Activated naive CD4-positive, alpha-beta T cell treated with Interleukin-2 at 50 U/mL for 16 hours (primary cell): ENCODE results near the gene ESPNL.
A peak's percentile ranks its signal among the peaks of the same experiment; 100 is the strongest.

Experiments used
- DNase-seq: peaks from one replicate; pipeline ENCODE4 v3.0.0-alpha.2; 2020

ESPNL gene

DNA sequence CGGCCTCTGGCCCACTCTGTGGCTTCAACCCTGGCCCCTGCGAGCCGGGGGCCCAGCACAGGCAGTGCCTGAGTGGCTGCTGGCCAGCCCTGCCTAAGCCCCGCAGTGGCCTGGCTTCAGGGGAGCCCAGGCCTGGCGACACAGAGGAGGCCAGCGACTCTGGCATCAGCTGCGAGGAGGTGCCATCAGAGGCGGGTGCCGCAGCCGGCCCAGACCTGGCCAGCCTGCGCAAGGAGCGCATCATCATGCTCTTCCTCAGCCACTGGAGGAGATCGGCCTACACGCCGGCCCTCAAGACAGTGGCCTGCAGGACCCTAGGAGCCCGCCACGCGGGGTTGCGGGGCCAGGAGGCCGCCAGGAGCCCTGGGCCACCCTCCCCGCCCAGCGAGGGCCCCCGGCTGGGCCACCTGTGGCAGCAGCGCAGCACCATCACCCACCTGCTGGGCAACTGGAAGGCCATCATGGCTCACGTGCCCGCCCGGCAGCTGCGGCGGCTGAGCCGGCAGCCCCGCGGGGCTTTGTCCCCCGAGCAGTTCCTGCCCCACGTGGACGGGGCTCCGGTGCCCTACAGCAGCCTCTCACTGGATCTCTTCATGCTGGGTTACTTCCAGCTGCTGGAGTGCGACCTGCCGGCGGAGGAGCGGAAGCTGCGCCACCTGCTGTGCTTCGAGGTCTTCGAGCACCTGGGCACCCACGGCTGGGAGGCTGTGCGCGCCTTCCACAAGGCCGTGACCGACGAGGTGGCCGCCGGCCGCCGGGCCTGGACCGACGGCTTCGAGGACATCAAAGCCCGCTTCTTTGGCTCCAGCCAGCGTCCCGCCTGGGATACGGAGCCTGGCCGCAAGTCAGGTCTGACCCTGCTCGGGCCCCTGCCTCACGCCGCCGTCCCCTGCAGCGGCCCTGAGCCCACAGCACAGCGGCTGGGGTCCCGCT is 30.8 kb downstream of the ESPNL start:
- no peak for DNase-seq

- no peak for DNase-seq
Observed at GRCh38 chr2:238131761-238132462, 31.8 kb downstream of the ESPNL start.

DNA sequence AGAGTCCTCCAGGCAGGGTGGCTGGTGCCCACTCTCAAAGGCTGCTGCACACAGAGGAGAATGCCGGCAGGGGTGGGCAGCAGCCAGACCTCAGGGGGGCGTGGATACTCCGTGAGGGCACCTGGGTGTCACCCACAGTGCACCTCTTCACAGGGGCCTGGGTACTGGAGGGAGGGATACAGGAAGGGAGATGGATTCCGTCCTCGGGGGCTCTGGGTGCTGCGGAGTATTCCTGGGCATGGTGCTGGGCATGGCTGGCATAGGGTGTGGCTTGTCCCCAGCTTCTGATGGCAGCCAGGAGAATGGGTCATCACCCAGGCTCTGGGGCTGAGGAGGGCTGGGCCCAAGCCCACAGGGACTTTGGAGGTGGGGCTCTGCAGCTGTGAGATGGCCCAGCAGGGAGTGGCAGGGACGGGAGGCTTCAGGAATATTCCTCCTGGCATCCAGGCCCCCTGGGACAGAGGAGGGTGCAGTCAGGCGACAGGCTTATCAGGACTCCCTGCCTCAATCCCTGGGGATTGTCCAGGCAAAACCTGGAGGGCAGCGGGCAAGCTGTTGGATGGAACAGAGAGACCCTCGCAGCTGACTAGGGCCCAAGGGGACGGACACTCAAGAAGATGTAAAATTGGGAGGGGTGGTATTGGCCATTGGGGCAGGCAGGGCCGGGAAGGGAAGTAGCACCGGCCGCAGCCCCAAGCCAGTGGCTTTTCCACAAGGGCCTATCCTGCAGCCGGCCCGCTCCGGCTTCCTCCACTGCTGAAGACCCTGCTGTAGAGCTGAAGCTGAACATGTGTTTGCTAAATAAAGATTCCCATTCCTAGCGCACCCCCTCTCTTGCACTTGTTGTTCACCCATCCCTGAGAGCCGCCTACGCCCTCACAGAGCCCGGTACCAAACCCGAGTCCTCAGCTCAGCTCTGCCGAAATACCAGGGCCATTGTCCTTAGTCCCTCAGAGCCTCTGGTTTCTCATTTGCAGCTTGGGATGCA is 32.6 kb downstream of the ESPNL start:
- DNase-seq: no peak

- no peak for DNase-seq
Observed at GRCh38 chr2:238133499-238134392, 33.6 kb downstream of the ESPNL start.

DNA sequence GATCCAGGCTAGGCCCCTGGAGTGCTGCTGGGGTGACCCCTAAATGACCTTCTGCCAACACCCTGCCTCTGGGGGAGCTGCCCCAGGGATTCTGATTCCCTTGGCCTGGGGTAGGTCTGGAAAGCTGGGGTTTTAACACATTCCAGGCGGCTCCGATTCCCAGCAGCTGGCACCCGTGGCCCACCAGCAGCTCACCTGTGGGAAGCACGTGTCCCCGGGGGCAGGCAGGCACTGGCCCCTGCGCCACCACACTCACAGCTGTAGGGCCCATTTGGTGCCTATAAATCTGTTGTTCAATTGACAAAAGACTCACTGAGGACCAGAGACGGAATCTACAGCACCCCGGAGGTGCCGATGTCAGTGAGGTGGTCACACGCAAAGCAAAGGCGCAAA is 34.2 kb downstream of the ESPNL start:
- no peak for DNase-seq

- no peak for DNase-seq
Observed at GRCh38 chr2:238135601-238136150, 35.5 kb downstream of the ESPNL start.

- DNase-seq: no peak
Observed at GRCh38 chr2:238136820-238137537, 36.8 kb downstream of the ESPNL start.

GRCh38 chr2:238137885-238138284 is 37.7 kb downstream of the ESPNL start:
- no peak for DNase-seq

DNA sequence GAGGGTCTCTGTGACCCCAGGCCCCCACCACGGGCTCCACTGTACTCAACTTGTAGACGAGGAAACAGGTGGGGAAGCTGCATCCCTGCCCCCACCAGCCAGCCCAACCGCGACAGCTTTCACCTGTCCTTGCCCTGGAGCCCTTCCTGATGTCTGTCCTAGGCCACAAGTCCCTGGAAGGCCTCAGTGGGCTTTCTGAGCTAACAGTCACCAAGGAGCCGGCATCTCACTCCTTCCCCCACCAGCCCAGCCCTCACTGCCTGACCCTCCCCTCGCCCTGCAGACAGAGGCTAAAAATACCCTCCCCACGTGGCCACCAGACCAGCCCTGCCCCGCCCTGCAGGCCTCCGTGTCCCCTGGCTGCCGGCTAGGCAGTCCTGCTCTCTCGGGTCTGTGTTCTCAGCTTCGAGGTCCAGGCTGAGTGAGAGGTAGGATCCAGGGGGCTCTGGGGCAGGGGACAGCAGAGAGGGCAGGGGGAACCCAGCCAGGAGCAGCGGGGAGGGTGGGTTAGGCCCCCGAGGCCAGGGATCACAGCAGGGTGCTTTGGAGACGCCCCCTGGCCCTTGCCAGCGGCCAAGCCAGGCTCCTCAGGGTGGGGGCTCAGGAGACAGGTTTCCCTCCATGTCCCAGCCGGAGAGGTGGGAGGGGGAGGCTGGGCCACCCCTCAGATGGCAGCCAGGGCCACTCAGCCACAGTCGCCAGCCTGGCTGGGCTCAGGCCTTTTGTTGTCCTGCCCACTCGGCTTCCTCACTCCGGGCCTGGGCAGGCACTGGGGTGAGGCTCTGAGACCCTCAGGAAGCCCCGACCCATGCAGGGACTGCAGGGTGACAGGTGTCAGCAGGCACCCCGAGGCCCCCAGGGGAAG is 38.4 kb downstream of the ESPNL start, which contains the start of gene KLHL30:
Gene KLHL30, plus strand, starts transcription at position 338 of the 865 bp plus-strand sequence. CDS start 2,087 bp downstream, outside the sequence.
- DNase-seq: no peak

GRCh38 chr2:238139196-238140039 is 39.3 kb downstream of the ESPNL start:
- peak; percentile 25 for DNase-seq

DNA sequence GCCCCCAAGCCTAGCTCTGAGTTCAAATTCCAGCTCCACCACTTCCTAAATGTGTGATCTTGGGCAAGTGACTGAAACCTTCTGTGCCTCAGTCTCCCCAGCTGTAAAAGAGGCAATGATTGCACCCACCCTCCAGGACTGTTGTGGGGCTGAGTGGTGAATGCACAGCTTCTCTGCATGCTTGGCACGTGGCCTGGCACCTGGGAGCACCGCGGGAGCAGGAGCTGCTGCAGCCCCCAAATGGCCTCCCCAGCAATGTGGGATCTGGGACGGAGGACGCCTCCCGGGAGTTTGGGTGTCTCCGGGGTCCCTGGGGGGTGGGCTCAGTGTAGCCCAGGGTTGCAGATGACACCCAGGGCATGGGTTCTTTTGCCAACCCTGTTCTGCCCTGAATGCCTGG is 39.9 kb downstream of the ESPNL start:
- no peak for DNase-seq

- DNase-seq: no peak
Observed at GRCh38 chr2:238140721-238141540, 40.8 kb downstream of the ESPNL start.

- DNase-seq: no peak
Observed at GRCh38 chr2:238141541-238142318, 41.6 kb downstream of the ESPNL start.

DNA sequence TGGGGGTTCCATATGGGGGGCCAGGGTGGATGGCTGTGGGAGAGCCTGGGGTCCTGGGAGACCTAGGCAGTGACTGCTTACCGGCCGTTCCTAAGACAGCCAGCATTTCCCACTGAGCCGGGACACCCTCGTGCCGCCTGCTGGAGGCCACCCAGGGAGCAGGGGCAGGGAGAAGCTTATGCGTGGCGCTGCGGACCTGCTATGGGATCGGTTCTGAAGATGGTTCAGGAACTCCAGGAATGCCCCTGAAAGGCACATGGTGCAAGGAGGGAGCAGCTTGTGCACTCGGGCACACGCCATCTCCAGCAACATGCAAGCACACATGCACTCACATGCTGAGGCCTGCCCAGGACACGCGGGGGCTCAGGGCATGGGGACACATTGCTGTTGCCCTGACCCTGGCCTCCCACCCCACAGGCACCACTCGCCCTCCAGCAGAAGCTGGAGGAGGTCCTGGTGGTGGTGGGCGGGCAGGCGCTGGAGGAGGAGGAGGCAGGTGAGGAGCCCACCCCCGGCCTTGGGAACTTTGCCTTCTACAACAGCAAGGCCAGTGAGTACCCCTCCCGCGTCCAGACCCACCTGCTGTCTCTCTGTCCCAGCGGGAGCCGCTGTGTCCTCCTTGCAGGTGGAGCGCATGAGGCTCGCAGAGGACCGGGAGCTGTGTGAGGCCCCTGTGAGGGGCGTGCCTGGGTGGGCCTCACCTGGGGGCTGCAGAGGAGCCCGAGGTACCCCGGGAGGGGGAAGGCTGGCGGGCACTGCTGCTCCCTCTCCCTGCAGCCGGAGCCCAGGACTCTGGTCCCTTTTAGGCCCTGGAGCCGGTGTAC is 42.5 kb downstream of the ESPNL start:
- DNase-seq: no peak

GRCh38 chr2:238143239-238143951 is 43.3 kb downstream of the ESPNL start:
- no peak for DNase-seq
